H1 (cell line): ENCODE measurements around the gene SLC39A8. TPM values are rescaled to one million over a fixed set of nuclear protein-coding genes. Genes with fewer than 3 reads are reported as not detected.

ENCODE experiments used
- CBX5 ChIP-seq: fragments of 300-800, 300-1000 bp; sonication (generic); IDR thresholded peaks from 2 replicates; pipeline ENCODE4 v1.7.1; 2016; ENCODE audit warnings: antibody characterized with exemption, low read length, low read depth
- NRF1 ChIP-seq: IDR thresholded peaks from 2 replicates; pipeline ENCODE4 v1.6.1; 2011; ENCODE audit warnings: mild to moderate bottlenecking, low read depth, low read length, improper control_type of control experiment
- RFX5 ChIP-seq: IDR thresholded peaks from 2 replicates; pipeline ENCODE4 v1.6.1; 2011; ENCODE audit warnings: low read depth, low read length, improper control_type of control experiment, borderline replicate concordance
- RNF2 ChIP-seq: fragments of 200-900, 300-1000 bp; sonication (generic); IDR thresholded peaks from 2 replicates; pipeline ENCODE4 v1.7.1; 2016; ENCODE audit warnings: borderline replicate concordance, low read depth, mild to moderate bottlenecking, antibody characterized with exemption, low read length; ENCODE audit not compliant: poor library complexity, severe bottlenecking; ENCODE audit errors: missing control alignments
- SRF ChIP-seq: IDR thresholded peaks from 2 replicates; pipeline ENCODE4 v1.6.1; 2011; ENCODE audit warnings: mild to moderate bottlenecking, low read depth, low read length, moderate library complexity
- polyA plus RNA-seq, 7 experiments: library from polyadenylated mRNA; depleted of rRNA in 3 of 7; stranded (reverse) in 5 of 7; unstranded in 2 of 7; fragments of >200 nt in 5 of 7; fragments of 200-250 nt in 2 of 7; gene quantifications; 1 replicate in 5 of 7; 2 replicates in 1 of 7; 4 replicates in 1 of 7; pipeline versions ENCODE4 v1.2.1 to v1.2.3, GENCODE V29; 2011 to 2013; ENCODE audit warnings: missing spikeins in 2 of 7, mixed read lengths in 2 of 7
- total RNA-seq: library from RNA; stranded (reverse); fragmentation: NEBNext Ultra II Directional; extraction: Animal tissue kit (Norgen Biotek cat#: 25700); gene quantifications from 2 replicates; pipeline ENCODE4 v1.2.1, GENCODE V29; 2021
- TF ChIP-seq, protein P1 (sequence below), 3 experiments: IDR thresholded peaks; 1 replicate in 2 of 3; 2 replicates in 1 of 3; pipeline versions ENCODE4 v1.5.1 to v1.6.1; 2011; ENCODE audit warnings: low read length in 3 of 3, mild to moderate bottlenecking in 3 of 3, inconsistent platforms in 2 of 3, low read depth in 1 of 3, moderate library complexity in 1 of 3; ENCODE audit not compliant: insufficient read depth in 1 of 3; ENCODE audit errors: control extremely low read depth in 1 of 3

Gene SLC39A8
- total and polyA plus RNA-seq, 2 of the 8 experiments (the other 6 are each of a cell fraction or from before 2014, with no cell fraction given) = 6.4 to 38.7 TPM

GRCh38 chr4:102322736-102323135 lies 22.5 kb downstream of the SLC39A8 start (continued):
- TF ChIP-seq RFX5 = no peak
- TF ChIP-seq, protein P1, sequence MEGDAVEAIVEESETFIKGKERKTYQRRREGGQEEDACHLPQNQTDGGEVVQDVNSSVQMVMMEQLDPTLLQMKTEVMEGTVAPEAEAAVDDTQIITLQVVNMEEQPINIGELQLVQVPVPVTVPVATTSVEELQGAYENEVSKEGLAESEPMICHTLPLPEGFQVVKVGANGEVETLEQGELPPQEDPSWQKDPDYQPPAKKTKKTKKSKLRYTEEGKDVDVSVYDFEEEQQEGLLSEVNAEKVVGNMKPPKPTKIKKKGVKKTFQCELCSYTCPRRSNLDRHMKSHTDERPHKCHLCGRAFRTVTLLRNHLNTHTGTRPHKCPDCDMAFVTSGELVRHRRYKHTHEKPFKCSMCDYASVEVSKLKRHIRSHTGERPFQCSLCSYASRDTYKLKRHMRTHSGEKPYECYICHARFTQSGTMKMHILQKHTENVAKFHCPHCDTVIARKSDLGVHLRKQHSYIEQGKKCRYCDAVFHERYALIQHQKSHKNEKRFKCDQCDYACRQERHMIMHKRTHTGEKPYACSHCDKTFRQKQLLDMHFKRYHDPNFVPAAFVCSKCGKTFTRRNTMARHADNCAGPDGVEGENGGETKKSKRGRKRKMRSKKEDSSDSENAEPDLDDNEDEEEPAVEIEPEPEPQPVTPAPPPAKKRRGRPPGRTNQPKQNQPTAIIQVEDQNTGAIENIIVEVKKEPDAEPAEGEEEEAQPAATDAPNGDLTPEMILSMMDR (IDR thresholded peaks at IDR 0.05; ENCODE audit: control extremely low read depth in 1 of 3, insufficient read depth in 1 of 3, low read depth in 1 of 3, low read length in 3 of 3) = peak in 1 of 3 experiments; percentile 18; a peak in 1 of 4 replicates
- TF ChIP-seq RNF2 = no peak
- TF ChIP-seq CBX5 = no peak
- no peak for TF ChIP-seq NRF1
- TF ChIP-seq SRF = no peak
